ENCODE data around the gene BABAM1. TPM values are rescaled to one million over a fixed set of nuclear protein-coding genes. Genes with fewer than 3 reads are reported as not detected.

Gene BABAM1
- total RNA-seq, result 82.0 TPM
- long read RNA-seq, transcript BABAM1-208 (9 exons, 1,470 nt), result major isoform, 14 of 31 reads
- long read RNA-seq, transcript BABAM1-201 (9 exons, 1,472 nt), result minor isoform, 7 of 31 reads
- long read RNA-seq, partial matches to known transcripts, result 2 of 31 reads
- long read RNA-seq, other reads (novel, unspliced or antisense), result 6 of 31 reads

DNA sequence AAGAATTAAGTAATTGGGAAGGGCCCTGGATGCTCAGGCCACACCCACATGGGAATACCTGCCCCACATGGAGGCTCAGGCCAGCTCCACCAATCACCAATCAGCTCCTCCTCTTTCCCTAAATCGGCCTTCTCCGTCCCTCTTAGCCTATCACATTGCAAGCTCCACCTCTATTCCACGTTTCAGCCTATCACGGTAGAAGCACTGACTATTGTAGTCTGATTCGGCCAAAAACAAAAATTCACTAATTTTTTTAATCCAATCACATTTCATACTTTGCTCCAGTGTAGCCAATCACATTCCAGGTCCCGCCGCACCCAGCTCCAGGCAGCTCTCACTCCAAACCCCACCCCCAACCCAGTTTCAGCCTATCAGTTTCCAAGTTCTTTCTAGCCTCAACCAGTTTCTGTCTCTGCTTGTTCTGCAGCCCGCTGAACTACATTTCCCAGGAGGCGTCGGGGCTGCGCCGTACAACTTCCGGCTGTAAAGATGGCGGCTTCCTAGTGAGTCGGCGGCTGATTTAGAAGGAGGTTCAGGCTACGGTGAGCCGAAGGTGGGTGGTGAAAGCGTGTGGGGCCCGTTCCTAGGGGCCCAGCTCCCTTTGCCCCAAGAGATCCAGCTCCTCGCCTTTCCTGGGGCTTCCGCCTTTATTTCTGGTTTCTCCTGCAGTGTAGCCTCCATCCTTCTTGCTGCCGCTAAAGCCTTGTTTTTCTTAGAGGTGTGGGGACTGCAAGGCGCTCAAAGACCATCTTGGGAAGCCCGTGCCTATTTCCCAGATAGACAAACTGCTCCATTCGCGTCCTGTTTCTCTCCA, at the start of gene BABAM1:
TSS of gene BABAM1 (plus strand) at position 469 of the 814 bp plus-strand sequence. CDS start 1,364 bp downstream, outside the sequence.
- peak; percentile 98 for ATAC-seq
- intact Hi-C loops (cut with DNase I), result loop anchor here (1.0 kb wide), 2 partner anchors 38 to 52 kb away; partner anchors contain the start of genes MRPL34 and USE1
- DNase-seq (ENCODE audit: missing footprints), result peak; percentile 96

GRCh38 chr19:17219286-17219685, 48.0 kb upstream of the BABAM1 start:
- no peak for ATAC-seq
- intact Hi-C loops (cut with DNase I), result no loop called here
- no peak for DNase-seq (ENCODE audit: missing footprints)

GRCh38 chr19:17220207-17220758, 47.0 kb upstream of the BABAM1 start:
- ATAC-seq (no peak), DNase-seq (ENCODE audit: missing footprints) (no peak)
- intact Hi-C loops (cut with DNase I), result no loop called here

GRCh38 chr19:17225053-17225452, 42.2 kb upstream of the BABAM1 start:
- ATAC-seq, result no peak
- no peak for DNase-seq (ENCODE audit: missing footprints)
- intact Hi-C loops (cut with DNase I), result loop anchor here (5.0 kb wide), 1 partner anchor 148 kb away; the partner anchor contains the start of genes HAUS8 and MYO9B

DNA sequence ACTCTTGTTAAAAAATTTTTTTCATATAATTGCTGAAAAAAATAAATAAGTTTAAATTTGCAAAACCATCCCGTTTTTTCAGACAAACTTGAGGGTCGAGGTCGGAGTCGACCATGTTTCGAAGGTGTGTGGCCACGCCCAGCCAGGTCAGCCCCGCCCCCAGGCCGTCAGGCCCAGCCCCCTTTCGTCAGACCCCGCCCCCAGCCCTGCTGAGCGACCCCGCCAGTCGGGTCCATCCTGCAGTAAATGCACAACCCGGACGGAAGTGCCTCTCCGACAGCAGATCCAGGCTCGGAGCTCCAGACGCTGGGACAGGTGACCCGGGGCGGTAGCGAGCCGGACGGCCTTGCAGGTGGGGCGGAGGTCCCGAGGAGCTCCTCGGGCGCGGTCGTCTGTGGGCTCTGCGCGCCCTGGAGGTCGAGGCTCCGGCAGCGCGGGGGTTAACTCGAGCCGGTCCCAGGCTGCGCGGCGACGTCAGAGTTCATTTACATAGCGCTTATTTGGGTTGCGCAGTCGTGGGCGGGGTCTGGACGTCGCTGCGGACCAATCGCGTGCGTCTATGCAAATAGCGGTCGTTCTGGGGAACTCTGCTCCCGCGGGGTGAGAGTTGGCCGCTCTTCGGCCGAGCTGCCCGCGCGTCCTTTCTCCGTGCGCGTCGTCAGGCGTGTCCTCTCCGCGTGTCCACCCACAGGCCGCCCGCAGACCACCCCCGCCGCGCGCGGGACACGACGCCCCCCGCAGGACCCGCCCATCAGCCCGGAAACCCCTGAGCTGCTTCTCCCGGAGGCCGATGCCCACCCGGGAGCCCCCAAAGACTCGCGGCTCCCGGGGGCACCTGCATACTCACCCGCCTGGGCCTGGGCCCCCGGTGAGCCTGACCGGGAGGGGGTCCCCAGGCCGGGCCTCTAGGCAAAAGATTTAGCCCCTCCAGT, 41.0 kb upstream of the BABAM1 start, which contains the start of gene OCEL1:
TSS of gene OCEL1 (plus strand) at position 225 of the 932 bp plus-strand sequence. CDS start at position 247, 22 bp downstream.
- intact Hi-C loops (cut with DNase I), result loop anchor here (1.0 to 5.0 kb wide), 2 partner anchors 20 to 149 kb away; partner anchors contain the start of genes HAUS8 and MYO9B
- DNase-seq (ENCODE audit: missing footprints) (peak; percentile 100), ATAC-seq (peak; percentile 98)

GRCh38 chr19:17227798-17228367, 39.4 kb upstream of the BABAM1 start:
- intact Hi-C loops (cut with DNase I), result loop anchor here (5.0 kb wide), 1 partner anchor 151 kb away; the partner anchor contains the start of genes HAUS8 and MYO9B
- DNase-seq (ENCODE audit: missing footprints), result no peak

GRCh38 chr19:17229890-17230289, 37.4 kb upstream of the BABAM1 start:
- intact Hi-C loops (cut with DNase I), result loop anchor here (5.0 kb wide), 1 partner anchor 153 kb away; the partner anchor contains the start of genes HAUS8 and MYO9B
- no peak for DNase-seq (ENCODE audit: missing footprints)
- no peak for ATAC-seq

More at GRCh38 chr19:17227798-17228367, 39.4 kb upstream of the BABAM1 start:
- no peak for ATAC-seq

DNA sequence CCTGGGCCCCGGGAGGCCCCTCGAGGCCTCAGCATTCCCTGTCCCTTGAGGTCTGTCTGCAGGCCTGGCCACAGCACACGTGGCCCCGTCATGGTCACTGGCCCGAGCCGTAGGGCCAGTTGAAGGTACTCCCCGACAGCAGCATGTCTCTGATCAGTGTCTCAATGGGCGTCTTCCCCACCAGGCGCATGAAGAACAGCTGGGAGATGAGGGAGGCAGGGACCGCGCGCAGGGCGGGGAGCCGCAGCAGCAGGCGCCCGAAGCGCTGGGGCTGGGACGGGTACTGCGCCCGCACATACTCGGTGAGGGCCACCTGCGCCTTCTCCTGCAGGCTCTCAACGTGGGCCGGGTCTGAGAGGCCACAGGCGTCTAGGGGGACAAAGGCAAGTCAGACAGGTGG, 35.0 kb upstream of the BABAM1 start:
- ATAC-seq, result no peak
- intact Hi-C loops (cut with DNase I), result no loop called here
- DNase-seq (ENCODE audit: missing footprints), result no peak

DNA sequence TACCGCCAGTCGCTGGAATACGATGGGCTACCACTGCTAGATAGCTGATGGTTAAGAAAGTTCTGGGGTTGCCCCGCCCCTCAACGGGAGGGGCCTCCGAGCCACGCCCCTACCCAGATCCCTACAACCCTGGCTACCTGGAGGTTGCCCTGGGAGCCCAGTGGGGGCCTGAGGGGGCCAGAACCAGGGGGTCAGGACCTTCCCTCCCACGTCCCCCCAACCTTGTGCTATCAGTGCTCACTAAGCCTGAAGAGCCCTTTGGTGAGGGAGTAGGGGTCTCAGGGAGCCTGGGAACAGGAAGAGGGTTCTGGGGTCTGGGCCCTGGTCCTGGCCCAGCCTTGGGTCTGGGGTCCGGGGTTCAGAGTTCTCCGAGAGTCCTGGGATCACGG, 32.3 kb upstream of the BABAM1 start:
- DNase-seq (ENCODE audit: missing footprints), result no peak
- intact Hi-C loops (cut with DNase I), result loop anchor here (1.0 kb wide), 1 partner anchor 168 kb away; no protein-coding TSS in a partner anchor

GRCh38 chr19:17235300-17235970, 31.8 kb upstream of the BABAM1 start:
- peak; percentile 87 for DNase-seq (ENCODE audit: missing footprints)
- ATAC-seq, result peak; percentile 86
- intact Hi-C loops (cut with DNase I), result loop anchor here (1.0 kb wide), 1 partner anchor 168 kb away; no protein-coding TSS in a partner anchor

More for the DNA sequence above, 32.3 kb upstream of the BABAM1 start:
- peak; percentile 60 for ATAC-seq

GRCh38 chr19:17235971-17236777, 31.1 kb upstream of the BABAM1 start:
- ATAC-seq (peak; percentile 32), DNase-seq (ENCODE audit: missing footprints) (no peak)
- intact Hi-C loops (cut with DNase I), result loop anchor here (1.0 kb wide), 1 partner anchor 169 kb away; no protein-coding TSS in a partner anchor

DNA sequence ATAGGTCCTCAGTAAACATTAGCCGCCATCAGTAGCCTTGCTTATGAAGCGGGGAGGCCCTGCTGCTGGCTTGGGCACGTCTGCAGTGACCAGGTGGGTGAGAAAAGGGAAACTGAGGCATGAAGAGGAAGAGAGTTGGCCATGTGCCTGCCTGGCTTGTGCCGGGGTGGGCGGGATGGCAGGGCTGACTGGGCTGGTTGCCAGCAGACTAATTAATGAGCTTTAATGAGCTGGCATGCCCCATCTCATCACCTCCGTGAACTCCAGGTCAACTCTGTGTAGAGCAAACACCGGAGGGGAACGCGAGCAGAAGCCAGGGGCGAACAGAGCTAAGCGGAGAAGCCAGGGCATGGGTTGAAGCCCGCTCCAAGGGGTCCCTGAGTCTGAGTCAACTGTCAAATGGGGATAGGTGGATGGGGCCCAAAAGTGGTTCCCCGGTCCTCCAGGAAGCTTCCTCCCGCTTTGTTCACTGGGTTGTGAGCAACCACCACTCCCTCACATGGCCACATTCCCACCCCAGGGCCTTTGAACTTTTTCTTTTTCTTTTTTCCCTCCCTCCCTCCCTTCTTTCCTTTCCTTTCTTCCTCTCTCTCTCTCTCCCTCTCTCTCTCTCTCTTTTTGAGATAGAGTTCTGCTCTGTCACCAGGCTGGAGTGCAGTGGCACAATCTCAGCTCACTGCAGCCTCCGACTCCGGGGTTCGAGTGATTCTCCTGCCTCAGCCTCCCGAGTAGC, 30.3 kb upstream of the BABAM1 start:
- no peak for ATAC-seq
- DNase-seq (ENCODE audit: missing footprints), result no peak
- intact Hi-C loops (cut with DNase I), result no loop called here

DNA sequence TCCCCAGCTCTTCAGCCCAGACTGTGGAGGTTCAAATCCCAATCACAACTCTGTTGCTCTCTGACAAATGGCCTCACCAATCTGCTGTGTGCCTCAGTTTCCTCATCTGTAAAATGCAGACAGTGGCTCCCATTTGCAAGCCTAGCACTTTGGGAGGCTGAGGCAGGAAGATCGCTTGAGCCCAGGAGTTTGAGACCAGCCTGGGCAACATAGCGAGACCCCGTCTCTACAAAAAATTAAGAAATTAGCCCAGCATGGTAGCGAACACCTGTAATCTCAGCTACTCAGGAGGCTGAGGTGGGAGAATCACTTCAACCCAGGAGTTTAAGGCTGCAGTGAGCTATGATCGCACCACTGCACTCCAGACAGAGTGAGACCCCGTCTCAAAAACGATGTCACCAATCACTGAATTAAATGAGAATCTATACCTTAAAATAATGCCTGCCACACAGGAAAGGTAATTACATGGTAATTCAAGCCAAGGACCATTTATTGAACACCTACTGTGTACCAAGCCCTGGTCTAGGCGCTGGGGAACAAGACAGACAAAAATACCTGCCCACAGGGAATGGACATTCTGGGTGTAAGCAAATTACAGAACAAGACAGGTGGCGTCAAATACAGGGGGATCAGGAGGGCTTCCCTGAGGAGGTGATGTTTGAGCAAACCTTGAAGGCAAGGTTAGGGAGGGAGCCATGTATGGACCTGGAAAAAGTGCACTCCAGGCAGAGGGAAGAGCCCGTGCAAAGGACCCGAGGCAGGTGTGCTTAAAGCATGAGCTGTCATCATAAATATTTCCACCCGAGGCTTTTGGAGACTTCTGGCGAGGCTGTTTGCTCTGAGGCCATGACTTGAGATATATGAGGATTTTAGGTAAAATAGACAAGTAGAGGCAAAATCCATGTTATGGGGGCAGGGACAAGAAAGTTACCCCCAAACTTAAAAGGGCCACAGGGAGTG, 29.2 kb upstream of the BABAM1 start:
- intact Hi-C loops (cut with DNase I), result no loop called here
- ATAC-seq, result no peak

GRCh38 chr19:17240062-17240752, 27.0 kb upstream of the BABAM1 start:
- no peak for ATAC-seq
- intact Hi-C loops (cut with DNase I), result no loop called here
- no peak for DNase-seq (ENCODE audit: missing footprints)

More for the DNA sequence above, 29.2 kb upstream of the BABAM1 start:
- no peak for DNase-seq (ENCODE audit: missing footprints)

Data from Right ventricle myocardium inferior (tissue), 1 donor.